Peyer's patch (tissue), 4 donors: ENCODE results near the gene FAF2. TPM values are rescaled to one million over a fixed set of nuclear protein-coding genes. Genes with fewer than 3 reads are reported as not detected.

Experiments
- DNase-seq, 3 donors: peaks; one replicate each; pipeline ENCODE4 v3.0.0-alpha.2; 2017 to 2019
- H3K27ac ChIP-seq, 4 donors: fragments of 200-600 bp; sonication (generic); one replicate each; pipeline ENCODE4 v1.5.1; 2016 to 2019
- H3K27me3 ChIP-seq, 2 donors: fragments of 200-600 bp; sonication (generic); one replicate each; pipeline ENCODE4 v1.5.1; 2019
- H3K36me3 ChIP-seq, 3 donors: fragments of 200-600 bp; sonication (generic); one replicate each; pipeline ENCODE4 v1.5.1; 2016 to 2019
- H3K4me1 ChIP-seq, 4 donors: fragments of 200-600 bp; sonication (generic); one replicate each; pipeline ENCODE4 v1.5.1; 2016 to 2019
- H3K4me3 ChIP-seq, 4 donors: fragments of 200-600 bp; sonication (generic); 1 replicate in 3 of 4; 2 replicates in 1 of 4; pipeline ENCODE4 v1.5.1; 2016 to 2019; ENCODE audit warnings: mild to moderate bottlenecking in 1 of 4
- H3K9me3 ChIP-seq, 4 donors: fragments of 200-600 bp; sonication (generic); one replicate each; pipeline ENCODE4 v1.5.1; 2016 to 2019; ENCODE audit warnings: mild to moderate bottlenecking in 1 of 4
- CTCF ChIP-seq, 6 experiments: fragments of 450-650 bp in 4 of 6; fragments of 200-600 bp in 2 of 6; sonication (generic) in 1 of 6; IDR thresholded peaks; one replicate each; pipeline ENCODE4 v1.5.1; 2017 to 2019; ENCODE audit warnings: antibody characterized with exemption in 6 of 6, mild to moderate bottlenecking in 3 of 6, moderate library complexity in 1 of 6
- POLR2A ChIP-seq, 2 donors: fragments of 450-650 bp; IDR thresholded peaks; one replicate each; pipeline ENCODE4 v1.5.1; 2017; ENCODE audit warnings: antibody characterized with exemption in 2 of 2, mild to moderate bottlenecking in 2 of 2, moderate library complexity in 2 of 2
- total RNA-seq, 4 donors: library from RNA; depleted of rRNA; stranded (reverse); fragments of >200 nt; gene quantifications; one replicate each; pipeline ENCODE4 v1.1.0, GENCODE V29; 2016

The FAF2 gene
- total RNA-seq, 4 donors from 2014 or later = 18.2 to 41.5 (median 32.4) TPM

DNA sequence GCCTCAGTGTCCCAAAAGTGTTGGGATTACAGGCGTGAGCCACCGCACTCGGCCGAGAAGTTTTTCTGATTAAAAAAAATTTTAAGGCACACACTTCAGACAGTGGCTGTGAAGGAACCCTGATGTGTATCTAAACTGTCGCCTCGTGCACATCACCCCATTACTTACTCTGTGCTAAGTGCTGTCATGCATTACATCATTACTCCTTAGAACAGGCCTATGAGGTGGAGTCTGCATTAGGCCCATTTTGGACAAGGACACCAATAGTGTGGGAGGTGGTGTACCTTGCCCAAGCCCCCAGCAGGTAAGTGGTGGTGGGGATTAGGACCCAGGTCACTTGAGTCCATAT lies 97.2 kb downstream of the FAF2 start:
- Histone ChIP-seq H3K4me3 (peak overlapping the region in 3 of 4 donors; percentile 3 to 74 (median 45)), H3K27me3 (no peaks in the 10 kb centered on the region), H3K4me1 (peaks cover 0 to 37% (median 13%) of the 10 kb centered on the region in 4 donors), H3K36me3 (no peaks in the 10 kb centered on the region), H3K27ac (peak overlapping the region in 3 of 4 donors; percentile 91 to 98 (median 91)), H3K9me3 (no peaks in the 10 kb centered on the region)
- no peak for TF ChIP-seq CTCF (IDR thresholded peaks at IDR 0.05)
- no peak for TF ChIP-seq POLR2A (IDR thresholded peaks at IDR 0.05)
- DNase-seq = no peak

DNA sequence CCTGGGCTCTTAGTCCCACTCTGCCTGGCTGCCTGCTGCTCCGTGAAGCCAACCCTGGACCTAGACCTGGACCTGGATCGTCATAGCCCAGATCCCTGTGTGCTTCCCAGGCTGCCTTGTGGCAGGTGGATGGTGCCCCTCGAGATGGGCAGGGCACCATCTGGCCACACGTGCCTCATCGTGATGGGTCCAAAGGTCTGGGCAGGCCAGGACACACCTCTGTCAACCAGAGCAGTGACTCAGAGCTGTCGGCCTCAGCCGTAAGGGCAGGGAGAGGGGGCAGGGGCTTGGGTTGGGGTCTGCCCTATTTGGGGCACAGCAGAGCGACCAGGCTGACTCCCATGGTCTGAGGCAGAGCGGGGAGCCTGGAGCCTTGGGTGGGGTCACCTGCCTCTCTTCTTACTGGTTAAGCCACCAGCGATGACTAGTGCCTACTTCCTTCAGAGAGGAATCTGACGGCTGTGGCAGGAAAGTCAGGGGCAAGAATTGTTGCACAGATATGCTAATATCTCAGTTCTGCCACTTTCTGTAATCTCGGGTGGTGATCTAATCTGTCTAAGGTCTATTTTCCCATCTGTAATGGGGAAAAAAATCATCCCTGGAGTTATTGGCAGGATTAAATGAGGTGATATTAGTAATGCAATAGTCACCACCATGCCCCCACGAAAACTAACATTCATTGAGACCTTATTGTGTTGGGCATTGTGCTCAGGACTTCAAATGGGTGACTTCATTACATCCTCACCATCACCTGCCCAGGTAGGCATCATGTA lies 97.7 kb downstream of the FAF2 start:
- TF ChIP-seq CTCF (IDR thresholded peaks at IDR 0.05) = no peak
- peak; percentile 87 to 93 for TF ChIP-seq POLR2A (IDR thresholded peaks at IDR 0.05)
- H3K4me1 ChIP-seq = peaks cover 0 to 37% (median 12%) of the 10 kb centered on the region in 4 donors
- H3K9me3 ChIP-seq = no peaks in the 10 kb centered on the region
- no peaks in the 10 kb centered on the region for H3K27me3 ChIP-seq
- H3K4me3 ChIP-seq = peak overlapping the region in 2 of 4 donors; percentile 45 to 74
- H3K27ac ChIP-seq = peak overlapping the region in 3 of 4 donors; percentile 91 to 98 (median 91)
- H3K36me3 ChIP-seq = no peaks in the 10 kb centered on the region
- DNase-seq = peak in 2 of 3 donors; percentile 90 to 93

DNA sequence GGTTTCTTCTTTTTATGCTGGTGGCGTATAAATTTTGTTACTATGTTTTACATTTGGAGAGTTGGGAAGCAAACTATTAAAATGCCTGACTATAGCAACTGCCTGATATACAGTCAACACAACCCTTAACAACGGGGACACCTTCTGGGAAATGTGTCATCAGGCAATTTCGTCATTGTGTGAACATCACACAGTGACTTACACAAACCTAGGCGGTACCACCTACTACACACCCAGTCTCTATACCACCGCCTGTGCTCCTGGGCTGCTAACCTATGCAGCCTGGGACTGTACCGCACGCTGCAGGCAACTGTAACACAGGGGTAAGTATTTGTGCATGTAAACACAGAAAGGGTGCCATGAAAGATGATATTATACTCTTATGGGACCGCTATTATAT lies 99.6 kb downstream of the FAF2 start:
- Histone ChIP-seq H3K36me3 (no peaks in the 10 kb centered on the region), H3K4me3 (peak overlapping the region in 1 of 4 donors; percentile 6), H3K9me3 (no peaks in the 10 kb centered on the region), H3K27ac (peak overlapping the region in 3 of 4 donors; percentile 91 to 95 (median 91)), H3K27me3 (no peaks in the 10 kb centered on the region), H3K4me1 (peaks cover 0 to 28% (median 2%) of the 10 kb centered on the region in 4 donors)
- TF ChIP-seq POLR2A (IDR thresholded peaks at IDR 0.05) (peak; percentile 97 to 99), CTCF (IDR thresholded peaks at IDR 0.05) (no peak)
- peak in 2 of 3 donors; percentile 83 to 87 for DNase-seq

DNA sequence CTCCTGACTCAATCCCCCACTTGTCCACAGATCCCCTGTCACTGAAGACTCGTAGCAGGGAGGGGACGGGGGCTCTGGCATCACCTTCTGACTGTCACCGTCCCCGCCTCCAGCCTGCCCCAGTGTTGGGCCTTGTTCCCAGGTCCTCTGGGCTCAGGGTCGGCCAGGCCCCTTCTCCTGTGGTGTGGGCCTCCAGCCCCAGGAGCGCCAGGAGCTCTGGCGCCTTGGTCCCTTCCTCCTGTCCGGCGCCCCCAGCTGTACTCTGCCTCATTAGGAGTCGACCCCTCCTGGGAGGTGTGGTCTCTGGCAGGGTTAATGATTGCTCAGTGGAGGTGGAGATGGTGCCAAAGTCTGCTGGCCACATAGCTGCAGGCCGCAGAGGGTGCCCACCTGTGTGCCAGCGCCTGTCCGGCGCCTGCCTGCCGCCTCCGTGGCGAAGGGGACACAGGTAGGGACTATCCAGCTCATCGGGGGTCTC lies 100.8 kb downstream of the FAF2 start, which contains the start of gene CDHR2:
Gene CDHR2, plus strand, starts transcription at position 376 of the 478 bp plus-strand sequence. CDS start 16,011 bp downstream, outside the sequence.
- Histone ChIP-seq H3K36me3 (no peaks in the 10 kb centered on the region), H3K27me3 (no peaks in the 10 kb centered on the region), H3K9me3 (no peaks in the 10 kb centered on the region), H3K27ac (peak within 1 kb of the TSS in 3 of 4 donors; percentile 68 to 95 (median 91)), H3K4me1 (peaks cover 0 to 28% (median 3%) of the 10 kb centered on the region in 4 donors), H3K4me3 (peak within 1 kb of the TSS; percentile 12 to 62 (median 38))
- no peak for TF ChIP-seq CTCF (IDR thresholded peaks at IDR 0.05)
- TF ChIP-seq POLR2A (IDR thresholded peaks at IDR 0.05) = peak; percentile 89 to 96
- peak in 2 of 3 donors; percentile 79 to 83 for DNase-seq

DNA sequence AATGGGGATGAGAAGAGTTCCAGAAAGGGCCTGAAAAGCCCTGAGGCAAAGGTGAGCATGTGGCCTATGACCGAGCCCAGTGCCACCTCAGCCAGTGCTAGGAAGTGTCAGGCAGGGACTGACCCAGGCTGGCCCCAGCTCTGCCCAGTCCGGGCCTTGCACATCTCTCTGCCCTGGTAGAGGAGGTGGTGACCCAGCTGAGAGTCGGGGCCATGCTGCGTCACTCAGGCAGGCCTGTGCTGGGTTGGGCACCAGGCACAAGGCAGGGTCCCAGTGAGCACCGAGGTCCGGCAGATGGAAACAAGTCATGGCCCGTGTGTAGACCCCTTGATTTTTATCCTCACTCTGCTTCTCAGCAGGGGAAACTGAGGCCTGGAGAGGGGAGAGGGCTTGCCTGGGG lies 101.7 kb downstream of the FAF2 start:
- no peaks in the 10 kb centered on the region for H3K36me3 ChIP-seq
- peak overlapping the region in 3 of 4 donors; percentile 18 to 62 (median 59) for H3K4me3 ChIP-seq
- peaks cover 0 to 28% (median 3%) of the 10 kb centered on the region in 4 donors for H3K4me1 ChIP-seq
- no peak for DNase-seq
- no peaks in the 10 kb centered on the region for H3K27me3 ChIP-seq
- H3K27ac ChIP-seq = peak overlapping the region in 3 of 4 donors; percentile 68 to 95 (median 91)
- TF ChIP-seq POLR2A (IDR thresholded peaks at IDR 0.05) (peak in 1 of 2 donors; percentile 51), CTCF (IDR thresholded peaks at IDR 0.05) (no peak)
- H3K9me3 ChIP-seq = no peaks in the 10 kb centered on the region
